MM.1S (cell line): ENCODE measurements around the gene UBE2U.

Experiments used
- DNase-seq: peaks from one replicate; pipeline ENCODE4 v3.0.0-alpha.2; 2015
- H2AFZ ChIP-seq: fragments of 300-600 bp; sonication (generic); 2 replicates; pipeline ENCODE4 v1.6.0; 2016; ENCODE audit warnings: antibody characterized with exemption, low read length
- H3F3A ChIP-seq: fragments of 300-600 bp; sonication (generic); 2 replicates; pipeline ENCODE4 v1.6.1; 2016; ENCODE audit warnings: mild to moderate bottlenecking, antibody characterized with exemption, low read length, moderate library complexity, mixed read lengths; ENCODE audit not compliant: insufficient read depth
- H3K27ac ChIP-seq: fragments of 300-600 bp; sonication (generic); 2 replicates; pipeline ENCODE4 v1.5.1; 2016; ENCODE audit warnings: mild to moderate bottlenecking, low read length
- H3K27me3 ChIP-seq: fragments of 300-600 bp; sonication (generic); replicated peaks from 2 replicates; pipeline ENCODE4 v1.6.0; 2016; ENCODE audit warnings: low read length; ENCODE audit not compliant: insufficient read depth
- H3K36me3 ChIP-seq: fragments of 300-600 bp; sonication (generic); replicated peaks from 2 replicates; pipeline ENCODE4 v1.6.1; 2016; ENCODE audit warnings: mild to moderate bottlenecking, low read length, mixed read lengths; ENCODE audit not compliant: insufficient read depth
- H3K4me1 ChIP-seq: fragments of 300-600 bp; sonication (generic); 2 replicates; pipeline ENCODE4 v1.6.1; 2016; ENCODE audit warnings: low read length, mixed read lengths
- H3K4me2 ChIP-seq: fragments of 300-600 bp; sonication (generic); 2 replicates; pipeline ENCODE4 v1.6.0; 2016; ENCODE audit warnings: low read depth, low read length
- H3K4me3 ChIP-seq: fragments of 300-600 bp; sonication (generic); 2 replicates; pipeline ENCODE4 v1.5.1; 2016; ENCODE audit warnings: low read length, mixed read lengths
- H3K79me2 ChIP-seq: fragments of 300-600 bp; sonication (generic); 2 replicates; pipeline ENCODE4 v1.6.1; 2016; ENCODE audit warnings: mixed run types, low read length, mixed read lengths
- H3K9ac ChIP-seq: fragments of 300-600 bp; sonication (generic); 2 replicates; pipeline ENCODE4 v1.6.1; 2016; ENCODE audit warnings: low read length, mixed read lengths
- H3K9me2 ChIP-seq: fragments of 300-600 bp; sonication (generic); replicated peaks from 2 replicates; pipeline ENCODE4 v1.6.1; 2016; ENCODE audit warnings: mild to moderate bottlenecking, low read length, mixed read lengths; ENCODE audit not compliant: insufficient read depth
- H3K9me3 ChIP-seq: fragments of 300-600 bp; sonication (generic); replicated peaks from 2 replicates; pipeline ENCODE4 v1.6.1; 2016; ENCODE audit warnings: mild to moderate bottlenecking, low read length, mixed read lengths; ENCODE audit not compliant: insufficient read depth
- H4K20me1 ChIP-seq: fragments of 300-600 bp; sonication (generic); 2 replicates; pipeline ENCODE4 v1.6.1; 2016; ENCODE audit warnings: mild to moderate bottlenecking, low read length, moderate library complexity, mixed read lengths; ENCODE audit not compliant: insufficient read depth
- CTCF ChIP-seq: fragments of 300-600 bp; sonication (generic); IDR thresholded peaks from 2 replicates; pipeline ENCODE4 v1.5.1; 2016; ENCODE audit warnings: antibody characterized with exemption, low read length, mixed read lengths
- EZH2 ChIP-seq: fragments of 300-600 bp; sonication (generic); optimal IDR thresholded peaks from 2 replicates; pipeline ENCODE3; 2017; ENCODE audit warnings: low read depth, mild to moderate bottlenecking, antibody characterized with exemption, low read length, mixed read lengths
- EZH2phosphoT487 ChIP-seq: fragments of 300-600 bp; sonication (generic); IDR thresholded peaks from 2 replicates; pipeline ENCODE4 v1.6.1; 2018; ENCODE audit warnings: antibody characterized with exemption, low read length

The UBE2U gene

GRCh38 chr1:64162151-64162550, 41.3 kb upstream of the UBE2U start:
- no peak overlapping the region for H2AFZ ChIP-seq
- no peaks in the 10 kb centered on the region for H3F3A ChIP-seq
- no peaks in the 10 kb centered on the region for H3K9me3 ChIP-seq
- no peaks in the 10 kb centered on the region for H3K27me3 ChIP-seq
- DNase-seq = no peak
- no peak for TF ChIP-seq EZH2phosphoT487
- no peak for TF ChIP-seq EZH2
- no peak for TF ChIP-seq CTCF
- no peak overlapping the region for H3K27ac ChIP-seq
- no peaks in the 10 kb centered on the region for H3K4me1 ChIP-seq
- no peak overlapping the region for H3K4me3 ChIP-seq
- H3K4me2 ChIP-seq = no peak overlapping the region
- H4K20me1 ChIP-seq = no peaks in the 10 kb centered on the region
- no peak overlapping the region for H3K9ac ChIP-seq
- H3K79me2 ChIP-seq = no peaks in the 10 kb centered on the region
- H3K36me3 ChIP-seq = no peaks in the 10 kb centered on the region
- H3K9me2 ChIP-seq = no peaks in the 10 kb centered on the region

GRCh38 chr1:64162804-64163203, 40.6 kb upstream of the UBE2U start:
- Histone ChIP-seq H3K27me3 (no peaks in the 10 kb centered on the region), H3F3A (no peaks in the 10 kb centered on the region), H3K27ac (no peak overlapping the region), H3K36me3 (no peaks in the 10 kb centered on the region), H3K4me2 (no peak overlapping the region), H3K9me2 (no peaks in the 10 kb centered on the region), H3K9me3 (no peaks in the 10 kb centered on the region), H3K79me2 (no peaks in the 10 kb centered on the region), H2AFZ (no peak overlapping the region), H3K4me3 (no peak overlapping the region), H4K20me1 (no peaks in the 10 kb centered on the region), H3K9ac (no peak overlapping the region), H3K4me1 (no peaks in the 10 kb centered on the region)
- TF ChIP-seq CTCF (no peak), EZH2 (no peak), EZH2phosphoT487 (no peak)
- DNase-seq = no peak

GRCh38 chr1:64163431-64163830, 40.0 kb upstream of the UBE2U start:
- Histone ChIP-seq H3K4me2 (no peak overlapping the region), H3K27ac (no peak overlapping the region), H3K79me2 (no peaks in the 10 kb centered on the region), H2AFZ (no peak overlapping the region), H3K36me3 (no peaks in the 10 kb centered on the region), H3K9ac (no peak overlapping the region), H3K4me3 (no peak overlapping the region), H3F3A (no peaks in the 10 kb centered on the region), H3K9me3 (no peaks in the 10 kb centered on the region), H3K27me3 (no peaks in the 10 kb centered on the region), H3K4me1 (no peaks in the 10 kb centered on the region), H4K20me1 (no peaks in the 10 kb centered on the region), H3K9me2 (no peaks in the 10 kb centered on the region)
- TF ChIP-seq CTCF = no peak
- TF ChIP-seq EZH2 = no peak
- TF ChIP-seq EZH2phosphoT487 = no peak
- no peak for DNase-seq

- Histone ChIP-seq H3K36me3 (no peaks in the 10 kb centered on the region), H3K9me2 (no peaks in the 10 kb centered on the region), H3K27ac (no peak overlapping the region), H3K9ac (no peak overlapping the region), H3K4me3 (no peak overlapping the region), H2AFZ (no peak overlapping the region), H3K27me3 (no peaks in the 10 kb centered on the region), H3K4me2 (no peak overlapping the region), H4K20me1 (no peaks in the 10 kb centered on the region), H3F3A (no peaks in the 10 kb centered on the region), H3K9me3 (no peaks in the 10 kb centered on the region), H3K4me1 (no peaks in the 10 kb centered on the region), H3K79me2 (no peaks in the 10 kb centered on the region)
- DNase-seq = no peak
- no peak for TF ChIP-seq EZH2
- TF ChIP-seq CTCF = peak; percentile 29
- no peak for TF ChIP-seq EZH2phosphoT487
Observed at GRCh38 chr1:64163970-64164369, 39.5 kb upstream of the UBE2U start.
